Smooth muscle cell (in vitro differentiated cells): ENCODE measurements around the gene ANKFY1. TPM values are rescaled to one million over a fixed set of nuclear protein-coding genes. Genes with fewer than 3 reads are reported as not detected.

Experiments
- DNase-seq: peaks from one replicate; lab custom pipeline; 2025; ENCODE audit not compliant: unreplicated experiment; lab: John Stamatoyannopoulos, UW
- H2AFZ ChIP-seq: fragments of 200-600 bp; sonication (generic); 2 replicates; pipeline ENCODE4 v1.6.0; 2016; ENCODE audit warnings: antibody characterized with exemption, low read depth, mild to moderate bottlenecking
- H3F3A ChIP-seq: fragments of 200-600 bp; sonication (generic); 2 replicates; pipeline ENCODE4 v1.6.0; 2017; ENCODE audit warnings: antibody characterized with exemption, low read depth
- H3K27ac ChIP-seq: fragments of 200-600 bp; sonication (generic); 2 replicates; pipeline ENCODE4 v1.5.1; 2016; ENCODE audit warnings: low read depth, mild to moderate bottlenecking
- H3K27me3 ChIP-seq: fragments of 200-600 bp; sonication (generic); 2 replicates; pipeline ENCODE4 v1.6.1; 2016; ENCODE audit warnings: low read depth, mild to moderate bottlenecking
- H3K36me3 ChIP-seq: fragments of 200-600 bp; sonication (generic); 2 replicates; pipeline ENCODE4 v1.5.1; 2016; ENCODE audit warnings: low read depth
- H3K4me1 ChIP-seq: fragments of 200-600 bp; sonication (generic); 2 replicates; pipeline ENCODE4 v1.5.1; 2016; ENCODE audit warnings: low read depth
- H3K4me2 ChIP-seq: fragments of 200-600 bp; sonication (generic); 2 replicates; pipeline ENCODE4 v1.6.0; 2016; ENCODE audit warnings: mild to moderate bottlenecking
- H3K4me3 ChIP-seq: fragments of 200-600 bp; sonication (generic); 2 replicates; pipeline ENCODE4 v1.5.1; 2016; ENCODE audit warnings: mild to moderate bottlenecking
- H3K79me2 ChIP-seq: fragments of 200-600 bp; sonication (generic); 2 replicates; pipeline ENCODE4 v1.6.0; 2016; ENCODE audit warnings: low read depth, mild to moderate bottlenecking
- H3K9ac ChIP-seq: fragments of 200-600 bp; sonication (generic); 2 replicates; pipeline ENCODE4 v1.6.0; 2016; ENCODE audit warnings: low read depth
- H3K9me3 ChIP-seq: fragments of 200-600 bp; sonication (generic); replicated peaks from 2 replicates; pipeline ENCODE4 v1.5.1; 2016; ENCODE audit warnings: low read depth
- H4K20me1 ChIP-seq: fragments of 200-600 bp; sonication (generic); 2 replicates; pipeline ENCODE4 v1.6.0; 2016; ENCODE audit warnings: low read depth
- CTCF ChIP-seq: fragments of 200-600 bp; sonication (generic); IDR thresholded peaks from 2 replicates; pipeline ENCODE4 v1.5.1; 2017; ENCODE audit warnings: borderline replicate concordance, mild to moderate bottlenecking, antibody characterized with exemption; ENCODE audit not compliant: insufficient read depth, poor library complexity, severe bottlenecking
- whole genome bisulfite sequencing: methylation state at CpG from one replicate; pipeline ENCODE4 v1.1.7; 2016; ENCODE audit warnings: low lambda C conversion rate; 5-methylcytosine and 5-hydroxymethylcytosine counted together
- polyA plus RNA-seq: library from polyadenylated mRNA; unstranded; fragments of >200 nt; fragmentation: Nextera tagmentation; extraction: Ambion mirVana; gene quantifications from 2 replicates; pipeline ENCODE4 v1.2.1, GENCODE V29; 2016
- total RNA-seq: library from RNA; depleted of rRNA; stranded (reverse); fragments of >200 nt; gene quantifications from 2 replicates; pipeline ENCODE4 v1.2.3, GENCODE V29; 2014

ANKFY1 gene
- total and polyA plus RNA-seq, 2 experiments from 2014 or later: 11.5 to 26.3 TPM

- H3F3A ChIP-seq: no peaks in the 10 kb centered on the region
- peaks cover 8% of the 10 kb centered on the region for H3K36me3 ChIP-seq
- no peak for TF ChIP-seq CTCF
- H4K20me1 ChIP-seq: peaks cover 27% of the 10 kb centered on the region
- H3K4me3 ChIP-seq: no peak overlapping the region
- no peak overlapping the region for H3K9ac ChIP-seq
- 95% methylated on average over 3 of the region's 3 CpGs for WGBS
- H3K79me2 ChIP-seq: no peaks in the 10 kb centered on the region
- no peak overlapping the region for H2AFZ ChIP-seq
- no peaks in the 10 kb centered on the region for H3K9me3 ChIP-seq
- DNase-seq: no peak
- H3K4me2 ChIP-seq: no peak overlapping the region
- H3K27me3 ChIP-seq: no peaks in the 10 kb centered on the region
- H3K27ac ChIP-seq: no peak overlapping the region
- no peaks in the 10 kb centered on the region for H3K4me1 ChIP-seq
Measured at GRCh38 chr17:4287710-4288109, 23.9 kb upstream of the ANKFY1 start.

GRCh38 chr17:4276514-4276913, 12.7 kb upstream of the ANKFY1 start:
- H3K4me2 ChIP-seq: no peak overlapping the region
- H3K4me3 ChIP-seq: no peak overlapping the region
- 97% methylated on average over 5 of the region's 5 CpGs for WGBS
- H3F3A ChIP-seq: no peaks in the 10 kb centered on the region
- peaks cover 54% of the 10 kb centered on the region for H4K20me1 ChIP-seq
- peaks cover 21% of the 10 kb centered on the region for H3K79me2 ChIP-seq
- peaks cover 15% of the 10 kb centered on the region for H3K36me3 ChIP-seq
- no peak overlapping the region for H2AFZ ChIP-seq
- H3K27me3 ChIP-seq: no peaks in the 10 kb centered on the region
- H3K4me1 ChIP-seq: no peaks in the 10 kb centered on the region
- no peak for DNase-seq
- no peak overlapping the region for H3K9ac ChIP-seq
- no peak for TF ChIP-seq CTCF
- H3K9me3 ChIP-seq: no peaks in the 10 kb centered on the region
- H3K27ac ChIP-seq: no peak overlapping the region

GRCh38 chr17:4272972-4273368, 9.2 kb upstream of the ANKFY1 start:
- Histone ChIP-seq H4K20me1 (peaks cover 45% of the 10 kb centered on the region), H3K4me1 (no peaks in the 10 kb centered on the region)
- no peak for TF ChIP-seq CTCF

GRCh38 chr17:4272213-4272971, 8.6 kb upstream of the ANKFY1 start:
- TF ChIP-seq CTCF: no peak
- Histone ChIP-seq H3K4me1 (no peaks in the 10 kb centered on the region), H3K4me3 (no peak overlapping the region), H3K4me2 (no peak overlapping the region), H2AFZ (no peak overlapping the region), H3F3A (no peaks in the 10 kb centered on the region), H3K79me2 (peaks cover 9% of the 10 kb centered on the region), H4K20me1 (peaks cover 39% of the 10 kb centered on the region), H3K27me3 (no peaks in the 10 kb centered on the region), H3K9ac (no peak overlapping the region), H3K27ac (no peak overlapping the region), H3K9me3 (no peaks in the 10 kb centered on the region), H3K36me3 (peaks cover 8% of the 10 kb centered on the region)
- no peak for DNase-seq
- 95% methylated on average over 6 of the region's 6 CpGs for WGBS

More at GRCh38 chr17:4272972-4273368, 9.2 kb upstream of the ANKFY1 start:
- Histone ChIP-seq H3K9me3 (no peaks in the 10 kb centered on the region), H3K27me3 (no peaks in the 10 kb centered on the region), H3F3A (no peaks in the 10 kb centered on the region), H3K79me2 (peaks cover 10% of the 10 kb centered on the region), H3K27ac (no peak overlapping the region), H3K4me2 (no peak overlapping the region), H2AFZ (no peak overlapping the region), H3K36me3 (peaks cover 8% of the 10 kb centered on the region), H3K9ac (no peak overlapping the region), H3K4me3 (no peak overlapping the region)
- 98% methylated on average over 4 of the region's 4 CpGs for WGBS
- DNase-seq: no peak
